Lower leg skin (tissue), 3 donors: ENCODE measurements around the gene CLIC3.

Experiments
- CTCF ChIP-seq, 3 donors: fragments of 450-650 bp; IDR thresholded peaks; one replicate each; pipeline ENCODE4 v1.5.1; 2016; ENCODE audit warnings: antibody characterized with exemption in 3 of 3, mild to moderate bottlenecking in 3 of 3, moderate library complexity in 2 of 3
- POLR2A ChIP-seq, 2 donors: fragments of 450-650 bp; IDR thresholded peaks; one replicate each; pipeline ENCODE4 v1.6.1; 2016 to 2017; ENCODE audit warnings: antibody characterized with exemption in 2 of 2, mild to moderate bottlenecking in 1 of 2, moderate library complexity in 1 of 2

- TF ChIP-seq CTCF (IDR thresholded peaks at IDR 0.05) (no peak), POLR2A (IDR thresholded peaks at IDR 0.05) (no peak)
Measured at GRCh38 chr9:136991993-136992818, 4.2 kb downstream of the CLIC3 start, which contains the start of gene PAXX.
